ENCODE results near the gene VAMP1.
"Not testable (repeated sequence)": the region's sequence is repeated elsewhere in the genome, so short reads cannot be mapped to it uniquely, and the experiment has no call there.

The VAMP1 gene

GRCh38 chr12:6450091-6450868, 20.2 kb downstream of the VAMP1 start:
- no peak for DNase-seq

DNA sequence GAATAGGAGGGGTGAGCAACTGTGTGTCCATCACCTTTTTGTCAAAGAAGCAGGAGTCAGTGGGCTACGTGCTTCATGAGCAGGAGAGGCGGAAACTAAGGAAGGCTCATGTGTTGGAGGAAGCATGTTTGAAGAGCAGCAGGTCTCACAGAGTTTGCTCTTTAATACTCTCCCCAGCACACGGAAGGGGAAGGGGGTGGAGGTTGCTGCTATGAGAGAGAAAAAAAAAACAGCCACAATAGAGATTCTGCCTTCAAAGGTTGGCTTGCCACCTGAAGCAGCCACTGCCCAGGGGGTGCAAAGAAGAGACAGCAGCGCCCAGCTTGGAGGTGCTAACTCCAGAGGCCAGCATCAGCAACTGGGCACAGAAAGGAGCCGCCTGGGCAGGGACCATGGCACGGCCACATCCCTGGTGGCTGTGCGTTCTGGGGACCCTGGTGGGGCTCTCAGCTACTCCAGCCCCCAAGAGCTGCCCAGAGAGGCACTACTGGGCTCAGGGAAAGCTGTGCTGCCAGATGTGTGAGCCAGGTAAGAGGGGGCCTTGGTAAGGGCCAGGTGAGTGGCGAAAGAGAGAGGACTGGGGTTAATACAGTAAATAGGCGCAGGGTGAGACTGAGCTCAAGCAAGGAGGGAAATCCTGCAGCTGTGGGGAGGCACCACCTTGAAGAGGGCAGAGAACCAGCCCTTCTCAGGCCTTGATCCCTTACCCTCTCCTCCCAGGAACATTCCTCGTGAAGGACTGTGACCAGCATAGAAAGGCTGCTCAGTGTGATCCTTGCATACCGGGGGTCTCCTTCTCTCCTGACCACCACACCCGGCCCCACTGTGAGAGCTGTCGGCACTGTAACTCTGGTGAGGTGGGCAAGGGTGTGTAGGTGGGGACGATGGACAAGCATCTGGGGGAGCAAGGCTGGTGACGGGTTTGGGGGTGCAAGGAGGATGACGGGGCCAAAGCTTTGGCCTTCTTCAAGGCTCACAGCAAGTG, 25.5 kb downstream of the VAMP1 start, which contains the start of gene CD27:
CD27 (plus strand) TSS at position 252 of the 985 bp plus-strand sequence; CDS start at position 393, 141 bp downstream.
- DNase-seq: peak; percentile 45

GRCh38 chr12:6444031-6444430, 26.4 kb downstream of the VAMP1 start:
- DNase-seq: peak; percentile 20

DNA sequence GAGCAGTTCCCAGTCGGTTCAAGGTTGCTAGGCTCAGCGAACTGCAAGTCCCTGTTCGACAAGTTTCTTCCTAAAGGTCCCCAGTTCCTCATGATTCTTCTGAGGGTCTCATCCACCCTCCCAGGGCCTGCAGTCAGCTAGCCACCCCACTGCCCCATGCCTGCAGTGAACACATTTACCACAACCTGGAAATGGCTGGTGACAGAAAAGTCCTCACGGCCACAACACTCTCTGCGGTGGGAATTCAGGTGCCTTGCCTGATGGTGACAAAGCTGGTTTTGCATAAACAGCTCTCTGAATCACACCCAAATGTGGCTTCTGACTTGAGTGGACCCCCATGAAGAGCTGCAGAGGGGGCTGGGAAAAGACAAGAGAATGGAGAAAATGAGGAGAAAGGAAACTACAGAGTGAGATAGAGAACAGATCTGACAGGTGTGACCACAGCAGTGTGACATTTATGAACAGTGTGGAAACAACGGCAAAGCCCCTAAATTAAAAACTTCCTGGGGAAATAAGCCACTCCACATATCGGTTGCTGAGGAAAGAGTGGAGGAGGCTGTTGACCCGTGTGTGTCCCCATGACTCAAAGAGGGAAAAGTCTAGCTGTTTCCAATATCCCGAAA, 27.0 kb downstream of the VAMP1 start:
- DNase-seq: no peak

DNA sequence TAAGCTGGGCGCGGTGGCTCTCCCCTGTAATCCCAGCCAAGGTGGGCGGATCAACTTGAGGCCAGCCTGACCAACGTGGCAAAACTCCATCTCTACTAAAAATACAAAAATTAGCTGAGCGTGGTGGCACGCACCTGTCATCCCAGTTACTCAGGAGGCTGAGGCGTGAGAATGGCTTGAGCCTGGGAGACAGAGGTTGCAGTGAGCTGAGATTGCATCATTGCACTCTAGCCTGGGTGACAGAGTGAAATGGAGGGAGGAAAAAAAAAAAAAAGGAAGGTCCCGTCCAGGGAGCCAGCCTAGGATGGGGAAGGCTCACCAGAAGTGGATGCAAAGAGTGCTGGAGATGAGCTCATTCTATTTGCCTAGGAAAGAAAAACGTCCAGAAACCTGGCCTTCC, 27.6 kb downstream of the VAMP1 start:
- peak; percentile 11 for DNase-seq

DNA sequence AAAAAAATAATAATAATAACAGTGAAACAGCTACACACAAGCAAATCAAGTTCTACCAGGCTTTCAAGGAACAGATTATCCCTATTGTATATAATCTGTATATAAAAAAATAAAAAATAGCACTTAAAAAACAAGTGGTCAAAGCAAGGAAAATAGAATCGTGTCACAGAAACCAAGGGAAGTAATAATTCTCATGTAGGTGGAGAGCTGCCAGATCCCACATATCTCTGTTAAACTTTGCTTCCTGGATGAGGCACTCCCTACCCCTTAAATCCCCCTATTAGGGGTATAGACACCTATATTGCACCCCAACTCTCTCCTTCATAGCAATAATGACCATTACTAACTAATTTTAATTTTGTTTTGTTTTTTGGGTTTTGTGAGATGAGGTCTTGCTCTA, 30.1 kb downstream of the VAMP1 start:
- DNase-seq: no peak

DNA sequence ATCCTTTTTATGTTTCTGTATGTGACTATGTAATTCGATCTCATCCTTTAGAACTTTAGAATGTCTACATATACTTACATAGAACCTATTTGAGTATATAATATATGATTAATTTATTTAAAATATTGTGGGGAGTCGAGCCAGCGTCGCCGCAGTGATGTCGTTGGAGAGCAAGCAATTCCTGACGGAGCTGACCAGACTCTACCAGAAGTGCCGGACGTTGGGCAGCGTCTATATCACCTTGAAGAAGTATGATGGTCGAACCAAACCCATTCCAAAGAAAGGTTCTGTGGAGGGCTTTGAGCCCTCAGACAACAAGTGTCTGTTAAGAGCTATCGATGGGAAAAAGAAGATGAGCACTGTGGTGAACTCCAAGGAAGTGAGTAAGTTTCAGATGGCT, 32.1 kb downstream of the VAMP1 start:
- no peak for DNase-seq

DNA sequence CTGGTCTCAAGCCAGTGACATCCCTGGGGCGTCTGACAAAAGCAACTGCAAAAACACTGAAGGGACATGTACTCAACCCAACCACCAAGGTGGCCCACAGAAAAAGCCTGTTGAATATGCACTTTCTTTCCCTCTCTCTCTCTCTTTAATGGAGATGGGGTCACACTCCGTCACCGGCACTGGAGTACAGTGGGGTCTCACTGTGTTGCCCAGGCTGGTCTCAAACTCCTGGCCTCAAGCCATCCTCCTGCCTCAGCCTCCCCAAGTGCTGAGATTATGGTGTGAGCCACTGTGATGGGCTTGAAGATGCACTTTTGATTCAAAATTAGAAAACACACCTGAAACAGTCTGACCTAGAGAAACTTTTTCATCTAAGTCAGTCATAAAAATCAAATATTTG, 32.9 kb downstream of the VAMP1 start:
- peak; percentile 3 for DNase-seq

DNA sequence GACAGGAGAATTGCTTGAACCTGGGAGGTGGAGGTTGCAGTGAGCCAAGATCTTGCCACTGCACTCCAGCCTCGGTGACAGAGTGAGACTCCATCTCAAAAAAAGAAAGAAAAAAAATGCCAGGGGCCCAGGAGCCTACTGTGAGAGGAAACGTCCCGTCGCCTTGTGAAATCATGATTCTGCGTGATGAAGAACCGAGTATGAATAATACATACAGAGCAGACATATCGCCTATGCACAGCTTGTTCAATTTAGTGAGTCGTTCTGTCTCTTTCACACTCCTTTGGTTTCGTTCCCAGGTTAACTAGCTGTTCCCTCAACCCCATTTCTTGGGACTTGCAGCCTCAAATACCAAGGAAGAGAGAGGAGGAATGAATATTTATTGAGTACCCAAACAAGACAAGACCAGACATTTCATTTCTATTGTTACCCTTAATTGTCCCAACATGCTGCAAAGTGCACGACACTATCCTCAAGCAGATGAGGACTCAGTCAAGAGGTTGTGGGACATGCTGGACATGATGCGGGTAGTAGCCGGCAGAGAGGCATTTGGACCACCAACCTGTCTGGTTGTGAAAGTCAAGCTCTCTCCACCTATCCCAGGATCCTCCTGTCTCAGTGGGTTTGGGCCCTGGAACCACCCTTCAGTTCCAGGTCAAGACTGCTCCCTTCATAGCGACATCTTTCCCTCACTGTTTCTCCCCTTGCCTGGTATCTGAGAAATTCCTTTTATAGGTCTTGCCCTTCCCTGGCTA, 34.3 kb downstream of the VAMP1 start:
- no peak for DNase-seq

GRCh38 chr12:6434205-6435140, 36.0 kb downstream of the VAMP1 start:
- DNase-seq: peak; percentile 47

DNA sequence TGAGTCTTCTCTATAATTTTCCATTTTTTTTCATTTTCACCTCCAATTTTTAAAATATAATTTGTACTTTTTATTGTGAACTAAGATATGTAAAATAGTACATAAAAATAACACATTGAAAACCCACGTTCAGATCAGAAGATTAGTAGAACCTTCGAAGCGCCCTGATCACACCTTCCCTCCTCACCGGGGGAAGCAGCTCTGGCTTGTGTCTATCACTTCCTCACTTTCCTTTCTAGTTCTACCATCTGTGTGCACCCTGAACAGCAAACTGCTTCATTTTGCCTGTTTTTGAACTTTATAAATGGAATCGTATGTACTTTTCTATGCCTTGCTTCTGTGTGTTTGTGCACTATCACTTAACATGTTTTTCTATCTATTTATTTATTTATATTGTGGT, 37.5 kb downstream of the VAMP1 start:
- DNase-seq: no peak

- no peak for DNase-seq
Observed at GRCh38 chr12:6430124-6430989, 40.1 kb downstream of the VAMP1 start.

DNA sequence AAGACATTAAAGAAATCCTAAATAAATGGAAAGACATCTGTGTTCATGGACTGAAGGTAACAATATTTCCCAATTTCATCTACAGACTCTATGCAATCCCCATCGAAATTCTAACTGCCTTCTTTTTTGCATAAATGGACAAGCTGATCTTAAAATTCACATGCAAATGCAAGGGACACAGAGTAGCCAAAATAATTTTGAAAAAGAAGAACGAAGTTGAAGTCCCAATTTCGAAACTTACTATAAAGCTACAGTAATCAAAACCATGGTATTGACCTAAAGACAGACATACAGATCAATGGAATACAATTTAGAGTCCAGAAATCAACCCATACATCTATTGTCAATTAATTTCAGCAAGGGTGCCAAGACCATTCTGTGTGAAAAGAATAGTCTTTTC, 42.2 kb downstream of the VAMP1 start:
- no peak for DNase-seq

DNA sequence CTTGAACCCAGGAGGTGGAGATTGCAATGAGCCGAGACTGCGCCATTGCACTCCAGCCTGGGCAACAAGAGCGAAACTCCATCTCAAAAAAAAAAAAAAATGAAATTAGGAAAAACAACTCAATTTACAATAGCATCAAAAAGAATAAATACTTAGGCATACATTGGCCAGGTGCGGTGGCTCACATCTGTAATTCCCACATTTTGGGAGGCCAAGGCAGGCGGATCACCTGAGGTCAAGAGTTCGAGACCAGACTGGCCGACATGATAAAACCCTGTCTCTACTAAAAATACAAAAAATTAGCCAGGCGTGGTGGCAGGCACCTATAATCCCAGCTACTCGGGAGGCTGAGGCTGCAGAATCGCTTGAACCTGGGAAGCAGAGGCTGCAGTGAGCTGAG, 42.7 kb downstream of the VAMP1 start:
- DNase-seq: not testable (repeated sequence)

- peak; percentile 78 for DNase-seq
Observed at GRCh38 chr12:6426882-6427671, 43.4 kb downstream of the VAMP1 start.

- no peak for DNase-seq
Observed at GRCh38 chr12:6425590-6426531, 44.6 kb downstream of the VAMP1 start.

DNA sequence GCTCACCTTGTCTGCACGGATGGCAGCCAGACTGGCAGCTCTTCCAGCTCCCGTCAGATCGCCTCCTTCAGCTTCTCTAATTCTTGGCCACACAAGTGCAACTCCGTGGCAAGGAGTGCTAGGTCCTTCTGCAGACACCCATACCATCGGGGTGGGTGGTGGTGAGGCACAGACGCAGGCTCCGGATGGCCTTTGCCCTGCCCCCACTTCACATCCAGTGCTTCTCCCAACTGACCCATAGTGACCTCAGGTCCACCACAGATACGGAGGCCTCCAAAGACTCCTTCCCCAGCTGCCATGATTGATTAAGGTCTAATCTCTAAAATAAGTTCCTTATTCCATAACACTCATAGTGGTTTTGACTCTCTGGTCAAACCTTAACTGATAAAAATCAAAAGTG, 45.6 kb downstream of the VAMP1 start:
- DNase-seq: no peak

DNA sequence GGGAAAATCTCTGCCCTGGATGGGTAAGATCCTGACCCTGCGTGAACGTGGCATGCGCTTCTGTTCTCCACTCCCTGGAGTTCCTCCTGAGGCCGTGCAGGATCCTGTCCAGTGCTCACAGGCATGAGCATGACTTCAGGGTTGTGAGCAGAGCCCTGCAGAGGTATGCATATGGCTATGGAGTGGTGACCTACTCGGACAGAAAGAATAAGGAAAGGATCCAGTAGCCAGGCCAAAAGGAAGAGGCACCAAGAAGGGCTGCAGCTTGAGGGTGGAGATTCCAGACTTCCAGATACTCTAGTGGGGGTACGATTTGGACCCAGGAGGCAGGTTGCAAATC, 46.5 kb downstream of the VAMP1 start:
- DNase-seq: no peak

Measured in activated T-cell treated with anti-CD3 and anti-CD28 coated beads, Interleukin-2, amount 50 U/mL, for 1 hour (primary cell).